HG02678 (cell line): ENCODE results near the gene ZNF26.

ENCODE experiments used
- ATAC-seq: cut with Tn5 transposase; IDR thresholded peaks from one replicate; pipeline ENCODE4 v1.9.1; 2021; ENCODE audit warnings: mild to moderate bottlenecking, moderate library complexity; ENCODE audit not compliant: unreplicated experiment

ZNF26 gene

DNA sequence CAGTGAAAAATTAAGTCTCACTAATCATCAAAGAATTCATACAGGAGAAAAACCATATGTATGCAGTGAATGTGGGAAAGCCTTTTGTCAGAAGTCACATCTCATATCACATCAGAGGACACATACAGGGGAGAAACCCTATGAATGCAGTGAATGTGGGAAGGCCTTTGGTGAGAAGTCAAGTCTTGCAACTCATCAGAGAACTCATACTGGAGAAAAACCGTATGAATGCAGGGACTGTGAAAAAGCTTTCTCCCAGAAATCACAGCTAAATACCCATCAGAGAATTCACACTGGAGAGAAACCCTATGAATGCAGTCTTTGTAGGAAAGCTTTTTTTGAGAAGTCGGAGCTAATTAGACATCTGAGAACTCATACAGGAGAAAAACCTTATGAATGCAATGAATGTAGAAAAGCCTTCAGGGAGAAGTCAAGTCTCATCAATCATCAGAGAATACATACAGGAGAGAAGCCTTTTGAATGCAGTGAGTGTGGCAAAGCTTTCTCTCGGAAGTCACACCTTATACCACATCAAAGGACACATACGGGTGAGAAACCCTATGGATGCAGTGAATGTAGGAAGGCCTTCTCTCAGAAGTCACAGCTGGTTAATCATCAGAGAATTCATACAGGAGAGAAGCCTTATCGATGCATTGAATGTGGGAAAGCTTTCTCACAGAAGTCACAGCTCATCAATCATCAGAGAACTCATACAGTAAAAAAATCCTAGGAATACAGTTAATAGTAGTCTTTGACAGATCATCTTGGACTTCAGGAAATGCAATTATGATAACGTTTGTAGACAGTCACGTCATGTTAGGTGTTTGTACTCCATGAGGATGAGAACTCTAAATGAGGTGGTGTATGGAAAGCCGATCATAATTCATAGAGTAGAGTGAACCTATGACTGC lies 72.3 kb downstream of the ZNF26 start:
- ATAC-seq: no peak

DNA sequence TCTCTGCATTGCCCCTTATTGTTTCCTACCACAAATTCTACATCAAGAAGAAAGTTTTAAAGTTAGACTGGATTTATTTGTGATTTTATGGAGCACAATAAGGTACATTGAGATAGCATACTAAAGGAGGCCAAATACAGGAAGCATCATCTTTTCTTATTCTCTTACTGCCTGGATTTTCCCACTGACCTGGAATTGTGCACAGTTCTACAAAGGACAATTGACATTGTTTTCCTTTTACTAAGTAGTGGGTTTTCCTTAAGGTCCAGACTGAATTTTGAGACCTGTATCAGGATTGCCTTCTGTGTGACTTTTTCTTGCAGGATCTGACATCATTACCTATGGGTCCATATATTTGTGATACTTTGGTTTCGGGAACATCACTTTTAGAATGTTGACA lies 75.8 kb downstream of the ZNF26 start:
- no peak for ATAC-seq

DNA sequence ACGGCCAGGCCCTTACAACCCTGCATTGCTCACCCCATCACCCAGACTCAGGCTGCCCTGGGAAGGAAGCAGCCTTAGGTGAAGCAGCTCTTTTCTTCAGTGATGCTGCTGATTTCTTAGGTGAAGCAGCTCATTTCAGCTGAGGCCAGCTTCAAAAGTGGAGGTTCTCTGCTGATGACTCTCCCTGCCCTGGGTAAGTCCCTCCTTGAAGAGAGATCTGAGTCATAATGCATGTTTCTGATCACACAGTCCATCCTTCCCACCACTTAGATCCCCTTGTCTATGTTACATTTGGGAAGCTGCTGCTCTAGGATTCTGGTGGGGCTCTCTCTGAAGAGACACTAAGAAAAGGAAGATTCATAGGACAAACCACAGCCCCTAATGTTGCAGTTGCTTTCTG lies 77.4 kb downstream of the ZNF26 start:
- no peak for ATAC-seq

DNA sequence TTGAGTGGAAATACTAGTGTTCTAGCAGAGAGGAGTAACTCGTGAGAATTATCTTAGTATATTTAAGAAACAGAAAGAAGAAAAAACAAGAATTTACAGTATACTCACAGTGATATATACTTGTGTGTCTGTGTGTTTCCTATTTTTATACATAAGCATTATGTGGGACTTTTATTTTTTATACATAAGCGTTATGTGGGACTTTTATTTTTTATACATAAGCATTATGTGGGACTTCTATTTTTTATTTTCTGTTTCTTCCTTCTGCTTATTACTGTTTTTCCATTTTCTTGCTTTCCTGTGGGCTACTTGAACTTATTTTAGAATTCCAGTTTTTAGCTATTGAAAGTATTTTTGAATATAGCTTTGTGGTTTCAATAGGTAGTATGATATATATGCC lies 87.7 kb downstream of the ZNF26 start:
- no peak for ATAC-seq
